HUDEP-2 (cell line): Measurements from ENCODE around the gene FTO.

Experiments
- DNase-seq, 76 experiments: peaks; one replicate each; lab custom pipeline; 2025; ENCODE audit not compliant: unreplicated experiment in 76 of 76; lab: John Stamatoyannopoulos, UW

FTO gene

GRCh38 chr16:54102888-54103866, 399.2 kb downstream of the FTO start:
- DNase-seq: no peak

- no peak for DNase-seq
Measured at GRCh38 chr16:54106057-54106456, 402.1 kb downstream of the FTO start.

- DNase-seq: no peak
Measured at GRCh38 chr16:54107583-54108202, 403.7 kb downstream of the FTO start.

GRCh38 chr16:54110016-54110981, 406.3 kb downstream of the FTO start:
- DNase-seq: no peak

- DNase-seq: no peak
Measured at GRCh38 chr16:54112451-54113206, 408.7 kb downstream of the FTO start.

- DNase-seq: no peak
Measured at GRCh38 chr16:54115558-54115957, 411.6 kb downstream of the FTO start.

- DNase-seq: no peak
Measured at GRCh38 chr16:54116124-54116655, 412.2 kb downstream of the FTO start.

- DNase-seq: no peak
Measured at GRCh38 chr16:54118846-54119245, 414.9 kb downstream of the FTO start.

- no peak for DNase-seq
Measured at GRCh38 chr16:54120846-54121480, 417.0 kb downstream of the FTO start.

GRCh38 chr16:54121539-54122295, 417.8 kb downstream of the FTO start:
- no peak for DNase-seq

- DNase-seq: no peak
Measured at GRCh38 chr16:54123766-54124165, 419.8 kb downstream of the FTO start.

- DNase-seq: no peak
Measured at GRCh38 chr16:54125751-54126655, 422.0 kb downstream of the FTO start.

GRCh38 chr16:54126907-54127306, 423.0 kb downstream of the FTO start:
- DNase-seq: no peak

- DNase-seq: no peak
Measured at GRCh38 chr16:54128629-54129234, 424.8 kb downstream of the FTO start.

- no peak for DNase-seq
Measured at GRCh38 chr16:54129810-54130209, 425.9 kb downstream of the FTO start.

GRCh38 chr16:54135361-54136275, 431.7 kb downstream of the FTO start:
- no peak for DNase-seq
